GM12892 (cell line): Measurements from ENCODE around the gene TMPRSS12.

Source experiments
- POLR2A ChIP-seq: IDR thresholded peaks from 2 replicates; pipeline ENCODE4 v1.6.1; 2011; ENCODE audit warnings: low read depth, low read length, control low read depth
- POLR2AphosphoS5 ChIP-seq: IDR thresholded peaks from 2 replicates; pipeline ENCODE4 v1.6.1; 2011; ENCODE audit warnings: low read depth, low read length, control low read depth
- TAF1 ChIP-seq: IDR thresholded peaks from 2 replicates; pipeline ENCODE4 v1.6.1; 2011; ENCODE audit warnings: low read depth, mild to moderate bottlenecking, control low read depth, low read length, borderline replicate concordance

DNA sequence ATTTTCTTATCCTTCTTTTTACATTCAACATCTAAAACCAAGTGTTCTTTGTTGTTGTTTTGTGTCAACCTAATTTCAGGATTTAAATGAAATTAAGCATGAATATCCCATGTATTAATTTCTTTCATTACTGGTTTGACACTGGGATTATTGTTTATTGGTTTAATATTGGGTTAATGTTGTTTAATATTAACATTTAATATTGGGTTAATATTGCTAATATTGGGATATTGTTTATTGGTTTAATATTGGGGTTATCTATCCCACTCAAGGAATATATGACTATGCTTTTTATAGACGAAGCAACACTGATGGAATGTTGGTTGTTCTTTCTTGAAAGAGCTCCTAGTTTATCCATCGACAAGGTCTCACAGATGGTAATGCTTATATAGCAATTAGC lies 45.9 kb downstream of the TMPRSS12 start:
- no peak for TF ChIP-seq POLR2A
- no peak for TF ChIP-seq POLR2AphosphoS5
- no peak for TF ChIP-seq TAF1
